Sigmoid colon (tissue), 7 donors: ENCODE measurements around the gene UNC80. TPM values are rescaled to one million over a fixed set of nuclear protein-coding genes. Genes with fewer than 3 reads are reported as not detected.

ENCODE experiments used
- DNase-seq: peaks from one replicate; pipeline ENCODE4 v3.0.0-alpha.2; 2019
- H3K27ac ChIP-seq, 4 donors: fragments of 200-600 bp; sonication (generic); one replicate each; pipeline ENCODE4 v1.5.1; 2016 to 2019; ENCODE audit warnings: mild to moderate bottlenecking in 1 of 4
- H3K27me3 ChIP-seq, 3 donors: fragments of 200-600 bp; sonication (generic); one replicate each; pipeline ENCODE4 v1.5.1; 2019; ENCODE audit warnings: mild to moderate bottlenecking in 1 of 3
- H3K36me3 ChIP-seq, 4 donors: fragments of 200-600 bp; sonication (generic); one replicate each; pipeline ENCODE4 v1.5.1; 2016 to 2019
- H3K4me1 ChIP-seq, 4 donors: fragments of 200-600 bp; sonication (generic); one replicate each; pipeline ENCODE4 v1.5.1; 2017 to 2019
- H3K4me3 ChIP-seq, 4 donors: fragments of 200-600 bp; sonication (generic); one replicate each; pipeline ENCODE4 v1.5.1; 2017 to 2019; ENCODE audit warnings: mild to moderate bottlenecking in 2 of 4, moderate library complexity in 1 of 4
- H3K9me3 ChIP-seq, 4 donors: fragments of 200-600 bp in 3 of 4; sonication (generic) in 3 of 4; one replicate each; pipeline versions ENCODE4 v1.5.1 to v1.6.1; 2013 to 2019
- CTCF ChIP-seq, 4 experiments: fragments of 450-650 bp in 3 of 4; fragments of 200-600 bp in 1 of 4; IDR thresholded peaks; one replicate each; pipeline ENCODE4 v1.5.1; 2016 to 2019; ENCODE audit warnings: antibody characterized with exemption in 4 of 4, mild to moderate bottlenecking in 3 of 4, moderate library complexity in 2 of 4
- EP300 ChIP-seq, 4 donors: sonication (generic); formaldehyde crosslinking; IDR thresholded peaks; one replicate each; pipeline ENCODE4 v1.6.1; 2017; ENCODE audit warnings: antibody characterized with exemption in 4 of 4
- POLR2A ChIP-seq, 2 donors: fragments of 450-650 bp; IDR thresholded peaks; one replicate each; pipeline ENCODE4 v1.6.1; 2016; ENCODE audit warnings: antibody characterized with exemption in 2 of 2, mild to moderate bottlenecking in 2 of 2, moderate library complexity in 2 of 2
- POLR2AphosphoS5 ChIP-seq, 4 donors: sonication (generic); formaldehyde crosslinking; IDR thresholded peaks; one replicate each; pipeline ENCODE4 v1.6.1; 2017; ENCODE audit warnings: antibody characterized with exemption in 4 of 4
- WGBS, 2 donors: extraction: QIAGEN DNeasy Blood & Tissue Kit; methylation state at CpG; one replicate each; pipeline ENCODE4 v1.1.7; 2013; 5-methylcytosine and 5-hydroxymethylcytosine counted together
- intact Hi-C: fragments of 100-400 bp; cut with DNase I; formaldehyde crosslinking; loops from one replicate; pipeline ENCODE4 v1.15.1; 2023
- polyA plus RNA-seq, 3 donors: library from polyadenylated mRNA; stranded (reverse); fragments of 200-250 nt; gene quantifications; one replicate each; pipeline ENCODE4 v1.2.3, GENCODE V29; 2013
- total RNA-seq, 4 donors: library from RNA; depleted of rRNA; stranded (reverse); fragments of >200 nt; gene quantifications; one replicate each; pipeline ENCODE4 v1.1.0, GENCODE V29; 2016
- donor health status: healthy with polysubstance abuse.
- donor health status: Bipolar disorder and iron deficiency.
- donor health status: healthy.

The UNC80 gene
- total and polyA plus RNA-seq, 7 donors: 0.26 to 2.4 (median 0.83) TPM; not detected in 2

- H3K4me1 ChIP-seq: no peaks in the 10 kb centered on the region
- no peaks in the 10 kb centered on the region for H3K36me3 ChIP-seq
- no peak overlapping the region for H3K4me3 ChIP-seq
- intact Hi-C loops: no loop called here
- no peaks in the 10 kb centered on the region for H3K9me3 ChIP-seq
- 70 to 80% methylated on average over 4 of the region's 4 CpGs for WGBS, 2 donors
- DNase-seq: no peak
- H3K27ac ChIP-seq: no peak overlapping the region
- no peaks in the 10 kb centered on the region for H3K27me3 ChIP-seq
- TF ChIP-seq POLR2AphosphoS5 (IDR thresholded peaks at IDR 0.05) (no peak), CTCF (IDR thresholded peaks at IDR 0.05) (no peak), POLR2A (IDR thresholded peaks at IDR 0.05) (no peak), EP300 (IDR thresholded peaks at IDR 0.05) (no peak)
Observed at GRCh38 chr2:209911486-209911885, 139.9 kb downstream of the UNC80 start.

- 71 to 79% methylated on average over 2 of the region's 2 CpGs for WGBS, 2 donors
- H3K4me1 ChIP-seq: no peaks in the 10 kb centered on the region
- TF ChIP-seq EP300 (IDR thresholded peaks at IDR 0.05) (no peak), POLR2A (IDR thresholded peaks at IDR 0.05) (no peak), POLR2AphosphoS5 (IDR thresholded peaks at IDR 0.05) (no peak)
- H3K9me3 ChIP-seq: no peaks in the 10 kb centered on the region
- no peaks in the 10 kb centered on the region for H3K36me3 ChIP-seq
- H3K27me3 ChIP-seq: no peaks in the 10 kb centered on the region
- no peak for DNase-seq
- intact Hi-C loops: no loop called here
- no peak overlapping the region for H3K4me3 ChIP-seq
- no peak overlapping the region for H3K27ac ChIP-seq
Observed at GRCh38 chr2:209913786-209914345, 142.2 kb downstream of the UNC80 start.

GRCh38 chr2:209917154-209917771 lies 145.6 kb downstream of the UNC80 start:
- no peaks in the 10 kb centered on the region for H3K9me3 ChIP-seq
- DNase-seq: no peak
- H3K27me3 ChIP-seq: no peaks in the 10 kb centered on the region
- H3K27ac ChIP-seq: no peak overlapping the region
- intact Hi-C loops: no loop called here
- H3K4me3 ChIP-seq: no peak overlapping the region
- H3K36me3 ChIP-seq: no peaks in the 10 kb centered on the region
- 74 to 86% methylated on average over 2 of the region's 2 CpGs for WGBS, 2 donors
- TF ChIP-seq POLR2A (IDR thresholded peaks at IDR 0.05) (no peak), EP300 (IDR thresholded peaks at IDR 0.05) (no peak), CTCF (IDR thresholded peaks at IDR 0.05) (no peak)
- no peaks in the 10 kb centered on the region for H3K4me1 ChIP-seq

GRCh38 chr2:209918251-209918650 lies 146.6 kb downstream of the UNC80 start:
- no peak overlapping the region for H3K27ac ChIP-seq
- H3K36me3 ChIP-seq: no peaks in the 10 kb centered on the region
- H3K9me3 ChIP-seq: no peaks in the 10 kb centered on the region
- intact Hi-C loops: no loop called here
- 92 to 95% methylated on average over 6 of the region's 6 CpGs for WGBS, 2 donors
- no peaks in the 10 kb centered on the region for H3K27me3 ChIP-seq
- H3K4me3 ChIP-seq: no peak overlapping the region
- no peak for DNase-seq
- no peaks in the 10 kb centered on the region for H3K4me1 ChIP-seq
- no peak for TF ChIP-seq EP300 (IDR thresholded peaks at IDR 0.05)
- no peak for TF ChIP-seq POLR2A (IDR thresholded peaks at IDR 0.05)
- no peak for TF ChIP-seq CTCF (IDR thresholded peaks at IDR 0.05)
- TF ChIP-seq POLR2AphosphoS5 (IDR thresholded peaks at IDR 0.05): no peak

- intact Hi-C loops: no loop called here
- no peaks in the 10 kb centered on the region for H3K27me3 ChIP-seq
- H3K4me1 ChIP-seq: no peaks in the 10 kb centered on the region
- H3K9me3 ChIP-seq: no peaks in the 10 kb centered on the region
- no peak overlapping the region for H3K4me3 ChIP-seq
- 68 to 77% methylated on average over 8 of the region's 8 CpGs for WGBS, 2 donors
- TF ChIP-seq EP300 (IDR thresholded peaks at IDR 0.05): no peak
- no peak for TF ChIP-seq POLR2A (IDR thresholded peaks at IDR 0.05)
- TF ChIP-seq CTCF (IDR thresholded peaks at IDR 0.05): no peak
- TF ChIP-seq POLR2AphosphoS5 (IDR thresholded peaks at IDR 0.05): no peak
- H3K36me3 ChIP-seq: no peaks in the 10 kb centered on the region
- H3K27ac ChIP-seq: no peak overlapping the region
- no peak for DNase-seq
Observed at GRCh38 chr2:209922116-209922515, 150.5 kb downstream of the UNC80 start.
